Natural killer cell (primary cell): ENCODE measurements around the gene FAM43A. TPM values are rescaled to one million over a fixed set of nuclear protein-coding genes. Genes with fewer than 3 reads are reported as not detected.

Source experiments
- ATAC-seq, 3 donors: fragments of 150-1000 bp in 2 of 3; fragments of 200-7000 bp in 1 of 3; cut with Tn5 transposase; 1 replicate in 1 of 3; 2 replicates in 2 of 3; pipeline ENCODE4 v1.10.0; 2021; ENCODE audit warnings: mild to moderate bottlenecking in 2 of 3, moderate library complexity in 2 of 3
- DNase-seq, 2 donors: peaks; one replicate each; pipeline versions ENCODE4 v3.0.0 to v3.0.0-alpha.2; 2013 to 2021; ENCODE audit warnings: mixed read lengths in 1 of 2
- H3K27ac ChIP-seq: one replicate; pipeline ENCODE4 v1.5.1; 2013; ENCODE audit warnings: mild to moderate bottlenecking, low read length
- H3K27me3 ChIP-seq: one replicate; pipeline ENCODE4 v1.6.1; 2013; ENCODE audit warnings: low read length; ENCODE audit not compliant: control insufficient read depth, insufficient read depth
- H3K36me3 ChIP-seq: one replicate; pipeline ENCODE4 v1.6.1; 2013; ENCODE audit warnings: low read length; ENCODE audit not compliant: control insufficient read depth, insufficient read depth
- H3K4me1 ChIP-seq: one replicate; pipeline ENCODE4 v1.6.1; 2013; ENCODE audit warnings: low read length; ENCODE audit not compliant: control insufficient read depth, insufficient read depth
- H3K4me3 ChIP-seq: one replicate; pipeline ENCODE4 v1.5.1; 2013; ENCODE audit warnings: low read length
- H3K9me3 ChIP-seq: one replicate; pipeline ENCODE4 v1.6.1; 2013; ENCODE audit warnings: low read length; ENCODE audit not compliant: control insufficient read depth, insufficient read depth
- H3K27ac Mint-ChIP-seq, 2 donors: one replicate each; pipeline ENCODE4 v1.8.0; 2022; ENCODE audit warnings: mild to moderate bottlenecking in 2 of 2, mixed read lengths in 2 of 2, moderate library complexity in 1 of 2
- H3K27me3 Mint-ChIP-seq, 2 donors: one replicate each; pipeline ENCODE4 v1.8.0; 2022; ENCODE audit warnings: low read depth in 2 of 2, mixed read lengths in 2 of 2
- H3K36me3 Mint-ChIP-seq: one replicate; pipeline ENCODE4 v1.8.0; 2022; ENCODE audit warnings: mixed read lengths
- H3K4me1 Mint-ChIP-seq, 2 donors: one replicate each; pipeline ENCODE4 v1.8.0; 2022; ENCODE audit warnings: mixed read lengths in 2 of 2
- H3K4me3 Mint-ChIP-seq: one replicate; pipeline ENCODE4 v1.8.0; 2022; ENCODE audit warnings: mild to moderate bottlenecking, moderate library complexity, mixed read lengths
- H3K9me3 Mint-ChIP-seq, 2 donors: one replicate each; pipeline ENCODE4 v1.8.0; 2022; ENCODE audit warnings: mixed read lengths in 2 of 2
- WGBS: methylation state at CpG from one replicate; pipeline ENCODE4 v1.1.7; 2013; ENCODE audit warnings: missing lambda C conversion rate; ENCODE audit not compliant: insufficient coverage; 5-methylcytosine and 5-hydroxymethylcytosine counted together
- intact Hi-C: fragments of 100-400 bp; cut with micrococcal nuclease; formaldehyde crosslinking; loops from one replicate; pipeline ENCODE4 v1.14.2; 2022
- total RNA-seq, 4 donors: library from RNA; stranded (reverse); fragments of 120-200 nt in 1 of 4; gene quantifications; one replicate each; pipeline versions ENCODE4 v1.2.3 to v1.2.4, GENCODE V29; 2013 to 2022
- TF ChIP-seq, protein P1 (sequence below): fragments of 200-600 bp; IDR thresholded peaks from one replicate; pipeline ENCODE4 v1.8.0; 2022; ENCODE audit warnings: antibody characterized with exemption

FAM43A gene
- total RNA-seq, 3 donors from 2014 or later (not counting 1 experiment from before 2014, with no cell fraction given), result 13.2 to 35.2 (median 21.6) TPM

DNA sequence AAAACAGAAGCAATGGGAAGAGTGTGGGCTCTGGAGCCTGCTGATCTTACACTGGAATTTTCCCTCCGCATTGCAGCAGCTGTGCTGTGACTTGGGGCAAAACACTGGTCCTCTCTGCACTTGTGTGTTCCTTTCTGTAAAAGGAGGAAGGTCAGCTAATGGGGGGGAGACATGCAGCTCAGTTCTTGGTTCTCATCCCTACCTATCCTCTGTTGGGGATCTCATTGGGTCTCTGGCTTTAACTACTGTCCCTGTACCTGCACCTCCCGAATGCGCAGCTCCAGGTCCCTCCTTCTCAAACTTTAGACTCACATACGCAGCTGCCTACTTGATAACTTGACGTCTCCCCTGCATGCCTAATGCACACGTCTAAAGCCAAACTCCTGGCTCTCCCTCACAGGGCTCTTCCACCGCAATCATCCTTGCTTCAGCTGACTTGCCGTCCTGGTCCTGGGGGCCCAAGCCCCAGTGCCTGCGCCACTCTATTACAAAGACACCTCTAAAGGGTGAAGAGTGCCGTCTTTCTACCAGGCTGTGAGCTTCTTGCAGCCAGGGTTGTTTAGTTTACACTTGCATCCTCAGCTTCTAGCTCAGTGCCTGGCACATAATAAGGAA is 46.6 kb upstream of the FAM43A start:
- Mint-ChIP-seq H3K4me3 (no peak overlapping the region), H3K27me3 (no peaks in the 10 kb centered on the region), H3K4me1 (no peaks in the 10 kb centered on the region), H3K27ac (no peak overlapping the region), H3K36me3 (no peaks in the 10 kb centered on the region), H3K9me3 (no peaks in the 10 kb centered on the region)
- Histone ChIP-seq H3K4me3 (no peak overlapping the region), H3K27ac (no peak overlapping the region), H3K9me3 (no peaks in the 10 kb centered on the region), H3K4me1 (no peaks in the 10 kb centered on the region), H3K27me3 (no peaks in the 10 kb centered on the region), H3K36me3 (peaks cover 29% of the 10 kb centered on the region)
- TF ChIP-seq, protein P1, sequence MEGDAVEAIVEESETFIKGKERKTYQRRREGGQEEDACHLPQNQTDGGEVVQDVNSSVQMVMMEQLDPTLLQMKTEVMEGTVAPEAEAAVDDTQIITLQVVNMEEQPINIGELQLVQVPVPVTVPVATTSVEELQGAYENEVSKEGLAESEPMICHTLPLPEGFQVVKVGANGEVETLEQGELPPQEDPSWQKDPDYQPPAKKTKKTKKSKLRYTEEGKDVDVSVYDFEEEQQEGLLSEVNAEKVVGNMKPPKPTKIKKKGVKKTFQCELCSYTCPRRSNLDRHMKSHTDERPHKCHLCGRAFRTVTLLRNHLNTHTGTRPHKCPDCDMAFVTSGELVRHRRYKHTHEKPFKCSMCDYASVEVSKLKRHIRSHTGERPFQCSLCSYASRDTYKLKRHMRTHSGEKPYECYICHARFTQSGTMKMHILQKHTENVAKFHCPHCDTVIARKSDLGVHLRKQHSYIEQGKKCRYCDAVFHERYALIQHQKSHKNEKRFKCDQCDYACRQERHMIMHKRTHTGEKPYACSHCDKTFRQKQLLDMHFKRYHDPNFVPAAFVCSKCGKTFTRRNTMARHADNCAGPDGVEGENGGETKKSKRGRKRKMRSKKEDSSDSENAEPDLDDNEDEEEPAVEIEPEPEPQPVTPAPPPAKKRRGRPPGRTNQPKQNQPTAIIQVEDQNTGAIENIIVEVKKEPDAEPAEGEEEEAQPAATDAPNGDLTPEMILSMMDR, result no peak
- DNase-seq, result no peak
- WGBS, result 96% methylated on average over 10 of the region's 10 CpGs
- intact Hi-C loops, result no loop called here
- no peak for ATAC-seq

DNA sequence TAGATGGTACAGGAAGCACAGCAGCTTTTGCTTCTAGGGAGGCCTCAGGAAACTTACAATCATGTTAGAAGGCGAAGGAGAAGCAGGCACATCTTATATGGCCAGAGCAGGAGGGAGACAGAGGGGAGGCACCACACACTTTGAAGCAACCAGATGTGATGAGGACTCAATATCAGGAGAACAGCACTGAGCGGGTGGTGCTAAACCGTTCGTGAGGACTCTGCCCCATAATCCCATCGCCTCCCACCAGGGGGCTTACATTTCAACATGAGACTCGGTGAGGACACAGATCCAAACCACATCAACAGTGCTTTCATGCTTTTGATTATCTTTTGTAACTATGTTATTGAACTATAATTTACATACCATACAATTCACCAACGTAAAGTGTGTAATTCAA is 44.9 kb upstream of the FAM43A start:
- ATAC-seq (peak; percentile 39 to 59 (median 40)), DNase-seq (peak in 1 of 2 donors; percentile 64)
- Mint-ChIP-seq H3K4me1 (peaks cover 0 to 4% of the 10 kb centered on the region in 2 donors), H3K27me3 (no peaks in the 10 kb centered on the region), H3K9me3 (no peaks in the 10 kb centered on the region), H3K27ac (no peak overlapping the region), H3K4me3 (no peak overlapping the region), H3K36me3 (peaks cover 8% of the 10 kb centered on the region)
- Histone ChIP-seq H3K36me3 (peaks cover 42% of the 10 kb centered on the region), H3K27ac (no peak overlapping the region), H3K4me1 (no peaks in the 10 kb centered on the region), H3K4me3 (no peak overlapping the region), H3K27me3 (no peaks in the 10 kb centered on the region), H3K9me3 (no peaks in the 10 kb centered on the region)
- TF ChIP-seq, protein P1, result no peak
- intact Hi-C loops, result no loop called here
- 68% methylated on average over 6 of the region's 7 CpGs for WGBS

DNA sequence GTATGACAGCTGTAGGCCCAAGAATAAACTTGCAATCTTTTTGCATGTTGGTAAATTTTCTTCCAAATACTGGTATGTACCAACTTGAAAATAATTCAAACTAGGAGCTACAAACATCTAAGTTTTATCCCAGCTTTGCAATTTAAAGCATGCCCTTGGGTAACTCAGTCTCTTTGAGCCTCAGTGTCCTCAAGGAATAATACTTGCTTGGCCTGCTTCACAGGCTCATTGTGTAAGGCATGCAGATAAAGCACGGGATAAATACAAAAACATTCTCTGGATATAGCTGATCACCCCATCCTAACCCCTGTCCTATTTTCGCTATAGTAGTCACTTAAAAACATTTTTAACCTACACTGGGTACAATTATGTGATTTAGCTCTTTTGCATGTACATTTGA is 42.9 kb upstream of the FAM43A start:
- Histone ChIP-seq H3K4me3 (no peak overlapping the region), H3K9me3 (no peaks in the 10 kb centered on the region), H3K27ac (no peak overlapping the region), H3K4me1 (no peaks in the 10 kb centered on the region), H3K27me3 (no peaks in the 10 kb centered on the region), H3K36me3 (peaks cover 52% of the 10 kb centered on the region)
- DNase-seq, result no peak
- H3K27ac Mint-ChIP-seq, result no peak overlapping the region
- H3K27me3 Mint-ChIP-seq, result no peaks in the 10 kb centered on the region
- TF ChIP-seq, protein P1, result no peak
- intact Hi-C loops, result no loop called here
- 100% methylated on average over 1 of the region's 2 CpGs for WGBS
- no peak overlapping the region for H3K4me3 Mint-ChIP-seq
- no peaks in the 10 kb centered on the region for H3K9me3 Mint-ChIP-seq
- H3K4me1 Mint-ChIP-seq, result peaks cover 0 to 4% of the 10 kb centered on the region in 2 donors
- ATAC-seq, result no peak
- H3K36me3 Mint-ChIP-seq, result peaks cover 8% of the 10 kb centered on the region

DNA sequence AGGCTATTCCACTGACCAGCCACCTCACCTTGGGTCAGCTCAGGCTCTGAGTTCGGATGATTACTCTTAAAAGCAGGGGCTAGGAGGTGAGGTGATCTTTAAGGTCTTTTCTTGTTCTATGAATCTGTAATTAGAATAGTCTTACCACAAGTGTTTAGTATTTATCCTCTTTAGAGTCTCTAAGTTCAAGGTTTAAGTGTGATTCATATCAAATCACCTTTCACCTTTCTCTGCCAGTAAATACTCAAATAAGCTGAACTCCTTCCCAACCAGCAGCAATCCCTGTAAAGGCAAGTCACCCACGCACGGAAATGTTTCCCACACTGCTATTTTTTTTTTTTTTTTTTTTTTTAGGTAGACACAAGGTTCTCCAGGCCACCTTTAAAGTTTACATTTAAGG is 37.9 kb upstream of the FAM43A start:
- H3K4me3 ChIP-seq, result no peak overlapping the region

More for the DNA sequence above, 37.9 kb upstream of the FAM43A start:
- Histone ChIP-seq H3K36me3 (peaks cover 79% of the 10 kb centered on the region), H3K9me3 (no peaks in the 10 kb centered on the region), H3K27me3 (no peaks in the 10 kb centered on the region), H3K27ac (no peak overlapping the region), H3K4me1 (no peaks in the 10 kb centered on the region)
- no peaks in the 10 kb centered on the region for H3K27me3 Mint-ChIP-seq
- no peaks in the 10 kb centered on the region for H3K9me3 Mint-ChIP-seq
- intact Hi-C loops, result no loop called here
- DNase-seq (no peak), ATAC-seq (no peak)
- no peak overlapping the region for H3K27ac Mint-ChIP-seq
- no peak overlapping the region for H3K4me3 Mint-ChIP-seq
- WGBS, result 88% methylated on average over 3 of the region's 3 CpGs
- H3K36me3 Mint-ChIP-seq, result peaks cover 31% of the 10 kb centered on the region
- peaks cover 0 to 4% of the 10 kb centered on the region in 2 donors for H3K4me1 Mint-ChIP-seq
- TF ChIP-seq, protein P1, result no peak
